Measurements from ENCODE around the gene SHISA4. TPM values are rescaled to one million over a fixed set of nuclear protein-coding genes. Genes with fewer than 3 reads are reported as not detected.

Gene SHISA4
- total RNA-seq, 1 donor from 2014 or later, result 3.0 TPM

GRCh38 chr1:201928266-201928665 is 39.6 kb downstream of the SHISA4 start:
- H3K4me3 ChIP-seq, result no peak overlapping the region
- no peaks in the 10 kb centered on the region for H3K36me3 ChIP-seq
- no peaks in the 10 kb centered on the region for H3K27me3 ChIP-seq
- H3K36me3 Mint-ChIP-seq, result no peaks in the 10 kb centered on the region
- H3K27ac Mint-ChIP-seq, result no peak overlapping the region
- H3K27ac ChIP-seq, result no peak overlapping the region
- H3K4me3 Mint-ChIP-seq, result no peak overlapping the region
- H3K9me3 Mint-ChIP-seq, result no peaks in the 10 kb centered on the region
- H3K9ac ChIP-seq, result no peak overlapping the region
- no peaks in the 10 kb centered on the region for H3K4me1 Mint-ChIP-seq
- H3K9me3 ChIP-seq (ENCODE audit: low read depth), result no peaks in the 10 kb centered on the region
- no peak for DNase-seq (ENCODE audit: low spot score)
- H3F3A ChIP-seq (ENCODE audit: low read depth), result no peaks in the 10 kb centered on the region
- H3K27me3 Mint-ChIP-seq (ENCODE audit: insufficient read depth, low read depth), result peaks cover 2% of the 10 kb centered on the region
- H2AFZ ChIP-seq (replicated peaks), result no peak overlapping the region
- no peaks in the 10 kb centered on the region for H3K4me1 ChIP-seq
- TF ChIP-seq EZH2 (IDR thresholded peaks at IDR 0.05) (no peak), CTCF (IDR thresholded peaks at IDR 0.05) (no peak), EZH2phosphoT487 (IDR thresholded peaks at IDR 0.05) (no peak)
- no peaks in the 10 kb centered on the region for H4K20me1 ChIP-seq (ENCODE audit: low read depth)
- no peak overlapping the region for H3K4me2 ChIP-seq
- no peaks in the 10 kb centered on the region for H3K79me2 ChIP-seq (ENCODE audit: low read depth)

GRCh38 chr1:201930137-201930536 is 41.4 kb downstream of the SHISA4 start:
- Mint-ChIP-seq H3K36me3 (no peaks in the 10 kb centered on the region), H3K4me3 (no peak overlapping the region), H3K27ac (no peak overlapping the region), H3K27me3 (ENCODE audit: insufficient read depth, low read depth) (peaks cover 2% of the 10 kb centered on the region), H3K9me3 (no peaks in the 10 kb centered on the region), H3K4me1 (peaks cover 7% of the 10 kb centered on the region)
- Histone ChIP-seq H2AFZ (replicated peaks) (no peak overlapping the region), H3K4me3 (no peak overlapping the region), H4K20me1 (ENCODE audit: low read depth) (no peaks in the 10 kb centered on the region), H3K4me1 (no peaks in the 10 kb centered on the region), H3K36me3 (no peaks in the 10 kb centered on the region), H3K27ac (no peak overlapping the region), H3K9ac (no peak overlapping the region), H3K27me3 (no peaks in the 10 kb centered on the region), H3K79me2 (ENCODE audit: low read depth) (no peaks in the 10 kb centered on the region), H3K9me3 (ENCODE audit: low read depth) (no peaks in the 10 kb centered on the region), H3K4me2 (no peak overlapping the region), H3F3A (ENCODE audit: low read depth) (no peaks in the 10 kb centered on the region)
- DNase-seq (ENCODE audit: low spot score), result no peak
- TF ChIP-seq EZH2 (IDR thresholded peaks at IDR 0.05), result no peak
- TF ChIP-seq EZH2phosphoT487 (IDR thresholded peaks at IDR 0.05), result no peak
- TF ChIP-seq CTCF (IDR thresholded peaks at IDR 0.05), result no peak

GRCh38 chr1:201930803-201931202 is 42.1 kb downstream of the SHISA4 start:
- H3K9me3 ChIP-seq (ENCODE audit: low read depth), result no peaks in the 10 kb centered on the region
- no peaks in the 10 kb centered on the region for H3F3A ChIP-seq (ENCODE audit: low read depth)
- H4K20me1 ChIP-seq (ENCODE audit: low read depth), result no peaks in the 10 kb centered on the region
- no peak overlapping the region for H3K4me3 ChIP-seq
- no peaks in the 10 kb centered on the region for H3K9me3 Mint-ChIP-seq
- H3K4me1 Mint-ChIP-seq, result peaks cover 7% of the 10 kb centered on the region
- H3K9ac ChIP-seq, result no peak overlapping the region
- no peaks in the 10 kb centered on the region for H3K36me3 ChIP-seq
- H3K4me2 ChIP-seq, result no peak overlapping the region
- H3K27ac Mint-ChIP-seq, result no peak overlapping the region
- no peak overlapping the region for H3K27ac ChIP-seq
- H3K4me1 ChIP-seq, result no peaks in the 10 kb centered on the region
- H3K27me3 Mint-ChIP-seq (ENCODE audit: insufficient read depth, low read depth), result peaks cover 2% of the 10 kb centered on the region
- no peaks in the 10 kb centered on the region for H3K27me3 ChIP-seq
- H2AFZ ChIP-seq (replicated peaks), result no peak overlapping the region
- H3K79me2 ChIP-seq (ENCODE audit: low read depth), result no peaks in the 10 kb centered on the region
- TF ChIP-seq CTCF (IDR thresholded peaks at IDR 0.05) (no peak), EZH2 (IDR thresholded peaks at IDR 0.05) (no peak)
- no peaks in the 10 kb centered on the region for H3K36me3 Mint-ChIP-seq
- DNase-seq (ENCODE audit: low spot score), result no peak
- H3K4me3 Mint-ChIP-seq, result no peak overlapping the region

Measured in neural progenitor cell (in vitro differentiated cells).